ENCODE data around the gene PIP5K1C.

- TF ChIP-seq, protein P1, sequence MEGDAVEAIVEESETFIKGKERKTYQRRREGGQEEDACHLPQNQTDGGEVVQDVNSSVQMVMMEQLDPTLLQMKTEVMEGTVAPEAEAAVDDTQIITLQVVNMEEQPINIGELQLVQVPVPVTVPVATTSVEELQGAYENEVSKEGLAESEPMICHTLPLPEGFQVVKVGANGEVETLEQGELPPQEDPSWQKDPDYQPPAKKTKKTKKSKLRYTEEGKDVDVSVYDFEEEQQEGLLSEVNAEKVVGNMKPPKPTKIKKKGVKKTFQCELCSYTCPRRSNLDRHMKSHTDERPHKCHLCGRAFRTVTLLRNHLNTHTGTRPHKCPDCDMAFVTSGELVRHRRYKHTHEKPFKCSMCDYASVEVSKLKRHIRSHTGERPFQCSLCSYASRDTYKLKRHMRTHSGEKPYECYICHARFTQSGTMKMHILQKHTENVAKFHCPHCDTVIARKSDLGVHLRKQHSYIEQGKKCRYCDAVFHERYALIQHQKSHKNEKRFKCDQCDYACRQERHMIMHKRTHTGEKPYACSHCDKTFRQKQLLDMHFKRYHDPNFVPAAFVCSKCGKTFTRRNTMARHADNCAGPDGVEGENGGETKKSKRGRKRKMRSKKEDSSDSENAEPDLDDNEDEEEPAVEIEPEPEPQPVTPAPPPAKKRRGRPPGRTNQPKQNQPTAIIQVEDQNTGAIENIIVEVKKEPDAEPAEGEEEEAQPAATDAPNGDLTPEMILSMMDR (IDR thresholded peaks at IDR 0.05), result no peak
- TF ChIP-seq ZFX (IDR thresholded peaks at IDR 0.05; ENCODE audit: borderline replicate concordance), result no peak
These were observed 5.0 kb downstream of the PIP5K1C start for GRCh38 chr19:3695124-3695733.

All from 22Rv1 (cell line).